Stimulated activated CD8-positive, alpha-beta memory T cell treated with anti-CD3 and anti-CD28 coated beads, Interleukin-15, amount 100 ng/mL, for 24 hours (primary cell): ENCODE results near the gene AJM1.
A peak's percentile ranks its signal among the peaks of the same experiment; 100 is the strongest.
"Not testable (repeated sequence)": the region's sequence is repeated elsewhere in the genome, so short reads cannot be mapped to it uniquely, and the experiment has no call there.

Experiments
- DNase-seq: peaks from one replicate; pipeline ENCODE4 v3.0.0-alpha.2; 2020; ENCODE audit warnings: low read depth

Gene AJM1

DNA sequence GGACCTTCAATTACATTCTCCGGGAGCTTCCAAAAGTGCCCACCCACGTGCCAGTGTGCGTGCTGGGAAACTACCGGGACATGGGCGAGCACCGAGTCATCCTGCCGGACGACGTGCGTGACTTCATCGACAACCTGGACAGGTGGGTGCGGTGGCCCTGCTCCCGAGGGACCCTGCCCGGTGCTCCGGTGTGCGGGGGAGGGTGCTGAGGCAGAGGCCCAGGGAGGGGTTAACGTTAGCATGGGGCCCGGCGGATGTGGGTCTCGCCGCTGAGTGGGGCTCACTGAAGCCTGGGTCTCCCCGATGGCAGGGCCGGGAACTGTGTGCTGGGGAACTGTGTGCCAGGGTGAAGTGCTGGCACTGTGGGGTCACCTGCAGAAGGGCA, 10.6 kb upstream of the AJM1 start:
- no peak for DNase-seq

DNA sequence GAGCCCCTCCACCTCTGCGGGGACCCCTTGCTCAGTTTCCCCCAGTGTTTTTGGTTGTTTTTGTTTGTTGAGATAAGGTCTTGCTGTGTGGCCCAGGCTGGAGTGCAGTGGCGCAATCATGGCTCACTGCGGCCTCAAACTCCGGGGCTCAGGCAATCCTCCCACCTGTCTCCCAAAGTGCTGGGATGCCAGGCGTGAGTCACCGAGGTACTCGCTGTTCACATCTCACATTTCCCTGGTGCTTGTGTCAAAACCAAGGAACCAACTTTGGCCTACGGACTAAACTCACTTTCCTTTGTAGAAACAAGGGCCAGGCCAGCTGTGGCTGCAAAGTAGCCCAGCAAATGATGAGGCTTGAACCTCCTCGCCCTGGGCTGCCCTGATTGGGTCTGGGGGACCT, 9.7 kb upstream of the AJM1 start:
- no peak for DNase-seq

DNA sequence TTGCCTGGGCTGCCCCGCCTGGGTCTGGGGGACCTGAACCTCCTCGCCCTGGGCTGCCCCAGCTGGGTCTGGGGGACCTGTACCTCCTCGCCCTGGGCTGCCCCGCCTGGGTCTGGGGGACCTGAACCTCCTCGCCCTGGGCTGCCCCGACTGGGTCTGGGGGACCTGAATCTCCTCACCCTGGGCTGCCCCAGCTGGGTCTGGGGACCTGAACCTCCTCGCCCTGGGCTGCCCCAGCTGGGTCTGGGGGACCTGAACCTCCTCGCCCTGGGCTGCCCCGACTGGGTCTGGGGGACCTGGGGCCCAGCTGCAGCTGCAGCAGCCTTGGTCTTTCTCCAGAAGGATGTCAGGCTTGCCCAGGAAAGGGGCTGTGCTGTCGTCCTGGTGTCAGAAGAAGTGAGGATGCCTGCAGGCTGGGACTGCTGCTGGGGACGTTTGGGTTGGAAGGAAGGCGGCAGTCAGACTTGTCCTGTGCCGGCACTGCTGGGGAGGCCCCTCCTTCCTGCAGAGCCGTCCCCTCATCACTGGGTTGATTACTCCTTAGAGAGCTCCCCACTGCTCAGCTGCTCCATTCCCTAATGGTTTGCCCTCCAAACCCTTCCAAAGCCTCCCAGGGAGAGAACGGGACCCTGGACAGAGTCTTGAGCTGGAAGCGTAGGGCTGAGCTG, 8.8 kb upstream of the AJM1 start:
- DNase-seq = not testable (repeated sequence)

DNA sequence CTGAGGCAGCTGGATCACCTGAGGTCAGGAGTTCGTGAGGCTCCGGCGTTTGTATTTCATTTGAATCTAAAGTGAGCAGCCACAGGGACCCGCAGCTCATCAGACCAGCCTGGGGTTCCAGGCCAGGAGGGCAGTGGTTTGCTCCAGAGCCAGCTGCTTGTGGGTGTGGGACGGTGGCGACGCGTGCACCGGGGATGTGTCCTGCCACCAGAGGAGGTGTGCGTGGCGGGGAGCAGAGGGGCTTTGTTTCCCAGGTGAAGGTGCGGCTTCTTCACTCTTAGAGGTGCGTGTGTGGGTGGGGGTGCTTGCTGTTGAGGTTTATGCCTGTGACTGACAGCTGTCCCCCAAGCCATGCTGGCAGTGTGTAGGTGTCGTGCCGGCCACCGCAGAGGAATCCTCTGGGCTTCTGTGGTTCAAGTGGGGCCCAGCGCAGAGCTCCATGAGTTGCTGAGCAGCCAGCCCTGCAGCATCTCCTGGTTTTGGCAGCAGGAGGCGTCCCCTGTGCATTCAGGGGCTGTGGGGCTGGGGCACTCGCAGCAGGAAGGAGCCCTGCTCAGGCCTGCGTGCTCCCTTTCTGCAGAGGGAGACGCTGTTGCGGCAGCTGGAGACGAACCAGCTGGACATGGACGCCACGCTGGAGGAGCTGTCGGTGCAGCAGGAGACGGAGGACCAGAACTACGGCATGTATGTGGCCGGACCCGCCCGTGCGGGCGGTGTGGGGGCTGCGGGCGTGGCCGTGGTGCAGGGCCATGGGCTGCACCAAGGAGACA, 6.9 kb upstream of the AJM1 start:
- DNase-seq = no peak

DNA sequence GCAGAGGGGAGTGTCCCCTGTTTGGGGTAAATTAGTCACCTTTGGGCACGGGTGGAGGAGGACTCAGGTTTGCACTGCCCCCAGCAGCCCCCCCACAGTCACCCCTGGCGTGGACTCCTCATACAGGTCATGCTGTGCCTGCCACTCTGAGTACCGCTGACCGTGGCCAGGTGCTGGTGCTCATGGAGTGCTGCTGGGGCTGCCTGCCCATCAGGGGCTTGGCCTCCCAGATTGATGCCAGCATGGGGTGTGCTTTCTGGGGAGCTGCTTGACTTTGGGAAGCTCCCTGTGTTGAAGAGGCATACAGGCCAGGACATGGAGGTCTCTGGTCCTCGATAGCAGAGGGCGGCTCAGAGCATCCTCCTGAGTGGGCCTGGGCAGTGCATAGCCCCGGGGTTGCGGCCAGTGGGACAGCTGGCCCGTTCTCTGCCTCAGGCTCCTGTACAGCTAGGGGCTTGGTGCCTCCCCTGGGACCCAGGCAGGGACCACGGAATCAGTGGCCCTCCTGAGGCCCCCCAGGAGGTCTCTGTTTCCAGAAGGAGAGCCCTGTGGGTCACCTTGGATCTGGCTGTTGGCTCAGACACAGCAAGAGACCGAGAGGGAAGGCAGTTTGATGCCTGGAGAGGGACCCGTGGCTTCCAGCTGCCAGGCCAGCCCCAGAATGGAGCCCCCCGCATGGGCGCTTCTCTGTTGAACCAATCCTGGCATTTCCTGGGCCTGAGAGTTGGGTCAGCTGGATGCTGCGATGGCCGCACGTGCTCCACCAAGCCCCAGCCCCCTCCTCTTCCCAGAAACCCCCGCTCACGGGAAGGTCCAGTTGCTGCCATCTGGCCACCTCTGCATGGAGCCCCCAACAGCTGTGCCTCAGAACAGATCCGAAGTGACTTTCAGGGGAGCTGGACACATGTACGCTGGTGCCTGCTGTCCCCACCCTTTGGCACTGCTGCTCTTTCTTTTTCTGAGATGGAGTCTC, 6.1 kb upstream of the AJM1 start:
- no peak for DNase-seq

DNA sequence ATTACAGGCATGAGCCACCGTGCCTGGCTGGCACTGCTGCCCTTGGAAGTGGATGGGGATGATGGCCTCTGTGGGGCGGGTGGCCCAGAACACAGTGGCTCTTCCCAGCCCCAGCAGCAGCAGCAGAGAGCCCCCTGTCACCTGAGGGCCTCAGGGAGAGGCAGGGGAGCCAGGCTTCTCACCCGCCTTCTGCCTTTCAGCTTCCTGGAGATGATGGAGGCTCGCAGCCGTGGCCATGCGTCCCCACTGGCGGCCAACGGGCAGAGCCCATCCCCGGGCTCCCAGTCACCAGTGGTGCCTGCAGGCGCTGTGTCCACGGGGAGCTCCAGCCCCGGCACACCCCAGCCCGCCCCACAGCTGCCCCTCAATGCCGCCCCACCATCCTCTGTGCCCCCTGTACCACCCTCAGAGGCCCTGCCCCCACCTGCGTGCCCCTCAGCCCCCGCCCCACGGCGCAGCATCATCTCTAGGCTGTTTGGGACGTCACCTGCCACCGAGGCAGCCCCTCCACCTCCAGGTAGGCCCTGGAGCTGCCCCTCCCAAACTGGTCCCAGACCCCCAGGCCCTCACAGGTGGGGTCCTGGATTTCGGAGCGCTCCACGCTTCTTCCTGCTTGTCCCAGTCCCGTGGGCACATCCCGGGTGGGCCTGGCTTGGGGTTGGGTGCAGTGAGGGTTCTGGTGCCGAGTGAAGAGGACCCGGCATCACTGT, 5.0 kb upstream of the AJM1 start:
- DNase-seq = no peak

DNA sequence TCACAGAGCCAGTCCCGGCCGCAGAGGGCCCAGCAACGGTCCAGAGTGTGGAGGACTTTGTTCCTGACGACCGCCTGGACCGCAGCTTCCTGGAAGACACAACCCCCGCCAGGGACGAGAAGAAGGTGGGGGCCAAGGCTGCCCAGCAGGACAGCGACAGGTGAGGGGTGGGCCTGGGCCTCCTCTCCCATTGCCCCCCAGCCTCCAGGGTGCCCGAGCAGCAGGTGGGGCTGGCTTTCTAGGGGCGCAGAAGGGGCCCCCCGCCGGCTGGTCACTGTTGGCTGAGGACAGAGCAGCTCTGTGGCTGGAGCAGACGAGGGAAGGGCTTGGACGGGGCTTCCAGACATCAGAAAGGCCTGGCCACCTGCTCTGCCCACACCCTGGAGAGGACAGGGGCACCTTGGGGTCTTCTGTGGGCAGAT, 4.4 kb upstream of the AJM1 start:
- not testable (repeated sequence) for DNase-seq

DNA sequence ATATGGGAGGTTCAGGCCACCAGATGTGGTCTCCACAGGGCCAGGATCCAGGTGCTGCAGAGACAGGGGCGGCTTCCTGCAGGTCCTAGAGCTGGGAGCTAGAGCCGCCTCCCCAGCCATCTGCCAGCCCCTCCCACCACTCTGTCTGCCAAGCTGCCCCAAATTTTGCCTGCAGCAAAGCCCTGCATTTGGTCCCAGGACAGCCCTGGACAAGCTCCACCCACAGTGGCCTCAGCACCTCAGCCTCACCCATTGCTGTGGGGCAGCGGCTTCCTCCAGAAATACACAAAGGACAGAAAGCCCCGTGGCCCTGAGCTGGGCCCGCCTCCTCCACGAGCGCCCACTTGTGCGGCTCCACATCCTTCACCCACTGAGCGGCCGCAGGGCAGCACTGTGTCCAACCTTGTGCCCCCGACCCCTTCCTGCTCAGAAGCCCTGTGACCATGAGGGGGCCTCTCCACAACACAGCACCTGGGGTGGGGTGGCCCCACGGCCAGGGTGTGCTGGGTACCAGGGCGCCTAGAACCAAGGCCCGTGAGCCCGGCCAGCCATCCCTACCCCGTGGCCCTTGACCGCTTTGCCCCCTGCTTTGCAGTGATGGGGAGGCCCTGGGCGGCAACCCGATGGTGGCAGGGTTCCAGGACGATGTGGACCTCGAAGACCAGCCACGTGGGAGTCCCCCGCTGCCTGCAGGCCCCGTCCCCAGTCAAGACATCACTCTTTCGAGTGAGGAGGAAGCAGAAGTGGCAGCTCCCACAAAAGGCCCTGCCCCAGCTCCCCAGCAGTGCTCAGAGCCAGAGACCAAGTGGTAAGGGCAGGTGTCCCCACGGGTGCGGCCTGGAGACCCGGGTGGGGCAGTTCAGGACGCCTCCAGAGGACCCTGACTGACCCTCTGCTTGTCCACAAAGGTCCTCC, 3.7 kb upstream of the AJM1 start:
- DNase-seq = no peak

DNA sequence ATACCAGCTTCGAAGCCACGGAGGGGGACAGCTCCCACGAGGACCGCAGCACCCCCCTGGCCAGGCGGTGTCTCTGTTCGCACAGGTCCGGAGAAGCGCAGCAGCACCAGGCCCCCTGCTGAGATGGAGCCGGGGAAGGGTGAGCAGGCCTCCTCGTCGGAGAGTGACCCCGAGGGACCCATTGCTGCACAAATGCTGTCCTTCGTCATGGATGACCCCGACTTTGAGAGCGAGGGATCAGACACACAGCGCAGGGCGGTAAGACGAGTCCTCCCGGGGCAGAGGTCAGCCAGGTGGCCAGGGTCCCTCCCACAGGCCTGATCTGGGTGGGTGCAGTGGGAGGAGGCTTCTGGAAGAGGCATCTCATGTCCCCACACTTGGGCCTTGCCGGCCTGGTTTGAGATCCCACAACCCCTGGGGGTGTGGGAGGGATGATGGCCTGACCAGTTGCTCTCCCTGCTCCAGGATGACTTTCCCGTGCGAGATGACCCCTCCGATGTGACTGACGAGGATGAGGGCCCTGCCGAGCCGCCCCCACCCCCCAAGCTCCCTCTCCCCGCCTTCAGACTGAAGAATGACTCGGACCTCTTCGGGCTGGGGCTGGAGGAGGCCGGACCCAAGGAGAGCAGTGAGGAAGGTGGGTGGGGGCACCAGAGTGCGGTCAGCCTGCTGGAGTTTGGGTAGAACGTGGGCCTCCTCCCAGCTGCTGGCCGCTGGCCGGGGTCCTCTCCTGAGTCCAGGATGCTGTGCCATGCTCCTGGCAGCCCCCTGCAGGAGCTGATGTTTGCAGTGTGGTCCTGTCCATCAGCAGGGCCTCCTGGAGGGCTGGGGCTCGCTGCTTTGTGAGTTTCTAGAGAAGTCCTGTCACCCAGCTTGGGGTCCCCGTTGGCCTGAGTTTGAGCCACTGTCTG, 2.8 kb upstream of the AJM1 start:
- DNase-seq = no peak

DNA sequence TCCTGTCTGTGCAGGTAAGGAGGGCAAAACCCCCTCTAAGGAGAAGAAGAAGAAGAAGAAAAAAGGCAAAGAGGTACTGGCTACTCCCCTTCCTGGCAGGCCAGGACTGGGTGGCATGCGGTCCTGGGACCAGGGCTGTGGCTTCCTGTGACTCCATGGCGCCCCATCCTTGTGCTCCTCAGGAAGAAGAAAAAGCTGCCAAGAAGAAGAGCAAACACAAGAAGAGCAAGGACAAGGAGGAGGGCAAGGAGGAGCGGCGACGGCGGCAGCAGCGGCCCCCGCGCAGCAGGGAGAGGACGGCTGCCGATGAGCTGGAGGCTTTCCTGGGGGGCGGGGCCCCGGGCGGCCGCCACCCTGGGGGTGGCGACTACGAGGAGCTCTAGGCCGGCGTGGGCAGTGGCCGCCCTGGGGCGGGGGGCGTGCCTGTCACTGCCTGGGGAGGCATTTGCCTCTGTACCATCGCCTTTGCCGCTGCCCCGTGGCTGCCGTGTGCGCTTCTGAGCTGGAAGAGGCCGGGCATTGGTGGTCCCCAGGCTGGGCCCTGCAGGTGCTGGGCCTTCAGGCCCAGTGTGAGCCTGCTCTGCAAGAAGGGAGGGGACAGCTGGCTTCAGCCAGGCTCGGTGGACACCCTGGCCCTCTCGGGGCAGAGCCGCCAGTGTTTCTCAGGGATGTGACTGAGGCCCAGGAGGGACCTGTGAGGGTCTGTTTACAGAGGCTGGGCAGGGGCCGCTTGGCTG, 2.0 kb upstream of the AJM1 start:
- no peak for DNase-seq

DNA sequence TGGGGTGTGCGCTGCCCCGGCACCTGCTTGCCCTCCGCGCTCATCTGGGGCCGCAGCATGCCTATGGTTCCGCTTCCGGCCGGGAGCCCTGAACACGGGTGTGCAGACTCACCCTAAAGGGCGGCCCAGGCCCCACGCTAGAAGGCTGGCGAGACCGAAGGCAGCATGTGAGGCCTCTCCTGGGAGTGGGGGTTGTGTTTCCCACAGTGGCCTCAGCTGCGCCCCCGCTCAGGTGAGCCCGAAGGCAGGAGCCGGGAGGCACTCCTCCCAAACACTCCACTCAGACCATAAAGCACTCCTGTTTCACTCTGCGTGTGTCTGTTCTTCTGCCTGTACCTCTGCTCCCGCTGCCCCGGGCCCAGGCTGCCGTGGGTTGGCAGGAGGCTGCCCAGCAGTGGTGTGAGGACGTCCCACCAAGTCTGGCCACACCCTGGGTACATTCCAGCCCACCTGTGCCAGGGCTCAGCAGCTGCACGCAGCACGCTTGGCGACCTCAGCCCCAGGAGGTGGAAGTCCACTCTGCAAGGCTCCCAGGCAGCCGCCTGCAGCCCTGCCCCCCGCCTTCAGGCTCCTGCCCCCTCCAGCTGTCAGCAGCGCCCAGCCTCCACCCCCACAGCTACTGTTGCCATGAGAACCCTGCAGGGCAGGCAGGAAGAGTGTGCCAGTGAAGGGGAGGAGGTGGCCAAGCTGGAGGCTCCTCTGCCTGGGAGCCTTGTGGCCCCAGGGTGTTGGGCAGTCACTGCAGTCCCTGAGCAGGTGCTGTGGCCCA, 1.2 kb upstream of the AJM1 start:
- DNase-seq = no peak

DNA sequence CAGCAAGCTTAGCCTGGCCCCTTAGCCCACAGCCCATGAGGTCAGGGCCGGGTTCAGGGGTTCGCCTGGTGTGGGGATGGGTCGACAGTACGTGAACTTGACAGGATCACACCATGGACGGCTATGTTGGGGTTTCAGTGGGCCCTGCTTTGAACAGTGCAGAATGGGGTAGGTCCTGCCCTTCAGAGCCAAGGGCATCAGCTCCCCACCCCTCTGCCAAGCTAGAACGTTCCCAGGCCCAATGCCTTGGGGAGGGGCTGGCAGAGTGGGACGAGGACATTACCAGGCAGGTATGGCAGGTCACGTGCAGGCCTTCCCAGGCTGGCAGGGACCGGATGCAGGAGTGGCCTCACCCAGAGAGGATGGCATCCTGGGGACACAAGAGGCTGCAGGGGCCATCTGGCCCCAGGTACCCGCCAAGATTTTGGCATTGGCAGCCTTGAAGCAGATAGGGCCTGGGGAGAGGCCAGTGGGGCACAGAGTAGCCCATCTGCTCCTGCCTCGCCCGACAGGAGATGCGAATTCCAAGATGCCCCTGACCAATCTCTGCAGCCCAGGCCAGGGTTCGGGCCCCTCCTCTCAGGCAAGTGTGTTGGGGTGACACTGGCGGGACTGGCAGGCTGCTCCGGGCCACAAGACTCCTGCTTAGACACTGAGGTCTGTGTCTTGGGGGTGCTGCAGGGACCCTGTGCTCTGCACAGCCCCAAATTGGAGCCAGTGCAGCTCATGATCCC, 465 bp upstream of the AJM1 start:
- DNase-seq = not testable (repeated sequence)

DNA sequence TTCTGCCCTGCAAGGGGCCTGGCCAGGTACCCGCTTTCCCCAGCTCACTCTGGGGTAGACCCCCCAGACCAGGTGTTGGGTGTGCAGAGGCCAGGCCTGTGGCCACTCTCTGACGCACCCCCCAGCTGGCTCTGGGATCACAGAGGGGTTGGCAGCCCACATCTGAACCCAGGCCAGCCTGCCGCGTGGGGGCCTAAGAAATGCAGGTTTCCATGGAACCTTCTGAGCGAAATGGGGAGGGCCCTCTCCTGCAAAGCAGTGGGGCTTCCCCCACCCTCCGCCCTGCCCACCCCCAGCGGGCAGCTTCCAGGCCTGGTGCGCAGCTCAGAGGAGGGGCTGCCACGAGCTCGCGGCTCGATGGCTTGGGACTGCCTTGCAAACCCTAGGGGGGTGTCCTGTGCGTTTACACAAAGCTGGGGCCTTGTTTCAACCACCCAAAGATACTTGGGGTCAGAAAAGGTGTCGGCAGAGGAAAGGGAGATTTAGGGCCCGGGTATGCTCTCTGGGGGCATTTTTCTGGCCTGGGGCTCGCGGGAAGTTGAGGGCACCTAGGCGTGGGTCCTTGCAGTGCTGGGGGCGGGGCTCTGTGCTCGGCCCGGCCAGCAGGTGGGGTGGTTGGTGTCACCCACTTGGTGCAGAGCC, 1.0 kb downstream of the AJM1 start:
- not testable (repeated sequence) for DNase-seq

DNA sequence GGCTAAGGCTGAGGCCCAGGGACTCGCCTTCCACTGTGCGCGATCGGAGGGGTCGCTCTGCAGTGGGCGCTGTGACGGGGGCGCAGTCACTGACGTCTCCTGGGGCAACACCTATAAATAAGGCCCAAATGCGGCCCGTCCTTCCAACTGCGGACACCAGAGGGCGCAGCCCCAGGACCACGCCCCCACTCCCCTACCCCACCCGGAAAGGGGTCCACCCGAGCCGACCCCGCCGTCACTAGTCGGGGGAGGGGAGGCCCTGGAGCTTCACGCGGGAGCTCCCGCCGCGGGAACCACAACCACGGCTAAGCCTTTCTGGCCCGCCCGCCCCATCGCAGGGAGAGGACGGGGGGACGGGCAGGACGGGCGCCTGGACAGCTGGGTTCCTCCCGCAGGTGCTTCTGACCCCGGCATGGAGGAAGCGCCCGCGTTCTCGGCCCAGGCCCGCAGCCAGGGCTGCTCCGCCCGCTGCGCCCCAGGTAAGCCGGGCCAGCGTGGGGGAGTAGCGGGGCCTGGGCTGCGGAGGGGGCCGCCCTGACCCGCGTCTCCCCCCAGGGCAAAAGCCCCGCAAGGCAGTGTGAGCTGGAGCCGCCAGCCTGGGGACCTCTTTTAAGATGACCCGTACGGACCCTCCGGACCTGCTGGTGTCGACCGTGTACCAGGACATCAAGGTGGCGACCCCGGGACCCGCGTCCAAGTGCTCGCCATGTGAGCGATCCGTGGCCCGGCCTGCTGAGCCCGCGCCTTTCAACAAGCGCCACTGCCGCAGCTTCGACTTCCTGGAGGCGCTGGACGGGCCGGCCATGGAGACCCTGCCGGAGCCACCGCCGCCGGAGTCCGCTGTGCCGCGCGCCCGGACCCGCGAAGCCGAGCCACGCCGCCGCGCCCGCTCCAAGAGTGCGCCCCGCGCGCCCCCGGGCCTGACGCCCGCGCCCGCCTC, 1.8 kb downstream of the AJM1 start:
- peak; percentile 43 for DNase-seq

DNA sequence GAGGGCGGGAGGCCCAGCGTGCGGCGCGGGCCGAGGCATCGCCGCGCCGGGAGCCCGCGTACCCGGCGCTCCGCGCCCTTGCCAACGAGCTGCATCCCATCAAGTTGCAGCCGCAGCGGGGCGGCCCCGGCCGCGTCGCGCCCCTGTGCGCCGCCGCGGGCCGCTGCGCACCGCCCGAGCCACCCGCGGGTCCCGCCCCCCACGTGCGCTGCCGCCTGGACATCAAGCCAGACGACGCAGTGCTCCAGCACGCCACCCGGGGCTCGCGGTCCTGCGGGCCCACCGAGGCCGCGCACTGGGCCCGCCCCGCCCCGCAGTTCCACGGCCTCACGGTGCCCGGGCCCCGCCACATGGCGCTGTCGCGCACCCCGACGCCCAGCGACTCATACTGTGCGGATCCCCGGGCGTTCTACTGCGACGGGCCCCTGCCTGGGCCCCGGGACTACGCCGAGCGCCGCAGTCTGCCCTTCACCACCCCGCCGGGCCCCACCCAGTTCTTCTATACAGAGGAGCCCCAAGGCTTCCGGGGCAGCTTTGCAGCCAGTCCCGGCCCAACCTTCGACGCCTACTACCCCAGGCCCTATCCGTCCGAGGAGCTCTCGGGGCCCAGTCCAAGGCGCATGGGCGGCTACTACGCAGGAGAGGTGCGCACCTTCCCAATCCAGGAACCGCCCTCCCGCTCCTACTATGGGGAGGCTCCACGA, 2.6 kb downstream of the AJM1 start:
- DNase-seq = no peak
